Activated T-cell treated with anti-CD3 and anti-CD28 coated beads, Interleukin-2, amount 50 U/mL, for 4 hours (primary cell): ENCODE measurements around the gene CCNDBP1. TPM values are rescaled to one million over a fixed set of nuclear protein-coding genes. Genes with fewer than 3 reads are reported as not detected.

Experiments used
- ATAC-seq, 2 donors: fragments of 200-7000 bp; cut with Tn5 transposase; one replicate each; pipeline ENCODE4 v1.10.0; 2021
- DNase-seq: peaks from one replicate; pipeline ENCODE4 v3.0.0-alpha.2; 2020
- H3K27me3 Mint-ChIP-seq: one replicate; pipeline ENCODE4 v1.8.0; 2021; ENCODE audit warnings: low read depth, mixed read lengths
- H3K36me3 Mint-ChIP-seq: one replicate; pipeline ENCODE4 v1.8.0; 2022; ENCODE audit warnings: mixed read lengths; ENCODE audit not compliant: insufficient read depth
- H3K4me1 Mint-ChIP-seq: one replicate; pipeline ENCODE4 v1.8.0; 2021; ENCODE audit warnings: low read depth, mixed read lengths
- H3K4me3 Mint-ChIP-seq: one replicate; pipeline ENCODE4 v1.8.0; 2021; ENCODE audit warnings: mild to moderate bottlenecking, moderate library complexity, mixed read lengths
- H3K9me3 Mint-ChIP-seq: one replicate; pipeline ENCODE4 v1.8.0; 2021; ENCODE audit warnings: mixed read lengths
- total RNA-seq, 3 donors: library from RNA; stranded (reverse); gene quantifications; one replicate each; pipeline ENCODE4 v1.2.1, GENCODE V29; 2021

The CCNDBP1 gene
- total RNA-seq, 3 donors from 2014 or later: 34.9 to 35.9 (median 35.5) TPM

- H3K4me3 Mint-ChIP-seq: no peak overlapping the region
- peaks cover 24% of the 10 kb centered on the region for H3K27me3 Mint-ChIP-seq
- H3K36me3 Mint-ChIP-seq: no peaks in the 10 kb centered on the region
- peaks cover 4% of the 10 kb centered on the region for H3K4me1 Mint-ChIP-seq
- H3K9me3 Mint-ChIP-seq: no peaks in the 10 kb centered on the region
- DNase-seq (no peak), ATAC-seq (no peak)
These were observed 20.9 kb downstream of the CCNDBP1 start for GRCh38 chr15:43206054-43206453.

- ATAC-seq (no peak), DNase-seq (no peak)
- H3K4me3 Mint-ChIP-seq: no peak overlapping the region
- H3K36me3 Mint-ChIP-seq: no peaks in the 10 kb centered on the region
- H3K4me1 Mint-ChIP-seq: peaks cover 4% of the 10 kb centered on the region
- peaks cover 25% of the 10 kb centered on the region for H3K27me3 Mint-ChIP-seq
- H3K9me3 Mint-ChIP-seq: no peaks in the 10 kb centered on the region
These were observed 21.8 kb downstream of the CCNDBP1 start for GRCh38 chr15:43207024-43207423.

- Mint-ChIP-seq H3K4me3 (no peak overlapping the region), H3K27me3 (peaks cover 25% of the 10 kb centered on the region), H3K4me1 (peaks cover 4% of the 10 kb centered on the region), H3K9me3 (no peaks in the 10 kb centered on the region), H3K36me3 (no peaks in the 10 kb centered on the region)
- ATAC-seq: no peak
- no peak for DNase-seq
These were observed 23.1 kb downstream of the CCNDBP1 start for GRCh38 chr15:43208052-43209002.

GRCh38 chr15:43209059-43209824 is 24.0 kb downstream of the CCNDBP1 start:
- Mint-ChIP-seq H3K27me3 (peaks cover 25% of the 10 kb centered on the region), H3K36me3 (no peaks in the 10 kb centered on the region), H3K9me3 (no peaks in the 10 kb centered on the region), H3K4me1 (peaks cover 2% of the 10 kb centered on the region), H3K4me3 (no peak overlapping the region)
- DNase-seq (no peak), ATAC-seq (no peak)

- Mint-ChIP-seq H3K27me3 (peaks cover 25% of the 10 kb centered on the region), H3K9me3 (no peaks in the 10 kb centered on the region), H3K36me3 (no peaks in the 10 kb centered on the region), H3K4me3 (no peak overlapping the region), H3K4me1 (no peaks in the 10 kb centered on the region)
- no peak for ATAC-seq
- no peak for DNase-seq
These were observed 25.1 kb downstream of the CCNDBP1 start for GRCh38 chr15:43210172-43210745.

GRCh38 chr15:43210807-43211206 is 25.6 kb downstream of the CCNDBP1 start:
- Mint-ChIP-seq H3K4me1 (no peaks in the 10 kb centered on the region), H3K9me3 (no peaks in the 10 kb centered on the region), H3K27me3 (peaks cover 25% of the 10 kb centered on the region), H3K4me3 (no peak overlapping the region), H3K36me3 (no peaks in the 10 kb centered on the region)
- no peak for DNase-seq
- no peak for ATAC-seq

GRCh38 chr15:43211224-43211735 is 26.1 kb downstream of the CCNDBP1 start:
- H3K9me3 Mint-ChIP-seq: no peaks in the 10 kb centered on the region
- no peaks in the 10 kb centered on the region for H3K36me3 Mint-ChIP-seq
- H3K4me1 Mint-ChIP-seq: no peaks in the 10 kb centered on the region
- H3K27me3 Mint-ChIP-seq: peaks cover 25% of the 10 kb centered on the region
- DNase-seq (no peak), ATAC-seq (no peak)
- no peak overlapping the region for H3K4me3 Mint-ChIP-seq

GRCh38 chr15:43212299-43212698 is 27.1 kb downstream of the CCNDBP1 start:
- H3K36me3 Mint-ChIP-seq: no peaks in the 10 kb centered on the region
- H3K9me3 Mint-ChIP-seq: no peaks in the 10 kb centered on the region
- H3K4me3 Mint-ChIP-seq: no peak overlapping the region
- no peaks in the 10 kb centered on the region for H3K4me1 Mint-ChIP-seq
- DNase-seq (no peak), ATAC-seq (no peak)
- H3K27me3 Mint-ChIP-seq: peaks cover 25% of the 10 kb centered on the region

GRCh38 chr15:43212951-43213350 is 27.7 kb downstream of the CCNDBP1 start:
- Mint-ChIP-seq H3K4me1 (no peaks in the 10 kb centered on the region), H3K4me3 (no peak overlapping the region), H3K9me3 (no peaks in the 10 kb centered on the region), H3K36me3 (no peaks in the 10 kb centered on the region), H3K27me3 (peaks cover 23% of the 10 kb centered on the region)
- no peak for ATAC-seq
- DNase-seq: no peak

GRCh38 chr15:43213466-43213865 is 28.3 kb downstream of the CCNDBP1 start:
- Mint-ChIP-seq H3K27me3 (peaks cover 23% of the 10 kb centered on the region), H3K4me1 (no peaks in the 10 kb centered on the region)

GRCh38 chr15:43214169-43214568 is 29.0 kb downstream of the CCNDBP1 start:
- ATAC-seq (no peak), DNase-seq (no peak)
- Mint-ChIP-seq H3K4me3 (no peak overlapping the region), H3K4me1 (no peaks in the 10 kb centered on the region), H3K27me3 (peaks cover 16% of the 10 kb centered on the region), H3K36me3 (no peaks in the 10 kb centered on the region), H3K9me3 (no peaks in the 10 kb centered on the region)

More at GRCh38 chr15:43213466-43213865, 28.3 kb downstream of the CCNDBP1 start:
- no peak overlapping the region for H3K4me3 Mint-ChIP-seq
- ATAC-seq (no peak), DNase-seq (no peak)
- H3K9me3 Mint-ChIP-seq: no peaks in the 10 kb centered on the region
- H3K36me3 Mint-ChIP-seq: no peaks in the 10 kb centered on the region

GRCh38 chr15:43214592-43215295 is 29.5 kb downstream of the CCNDBP1 start:
- H3K27me3 Mint-ChIP-seq: peaks cover 13% of the 10 kb centered on the region
- no peaks in the 10 kb centered on the region for H3K9me3 Mint-ChIP-seq
- ATAC-seq (no peak), DNase-seq (no peak)
- H3K36me3 Mint-ChIP-seq: no peaks in the 10 kb centered on the region
- H3K4me3 Mint-ChIP-seq: no peak overlapping the region
- H3K4me1 Mint-ChIP-seq: no peaks in the 10 kb centered on the region

- peaks cover 12% of the 10 kb centered on the region for H3K27me3 Mint-ChIP-seq
- H3K4me3 Mint-ChIP-seq: no peak overlapping the region
- no peaks in the 10 kb centered on the region for H3K4me1 Mint-ChIP-seq
- H3K36me3 Mint-ChIP-seq: no peaks in the 10 kb centered on the region
- DNase-seq (no peak), ATAC-seq (no peak)
- no peaks in the 10 kb centered on the region for H3K9me3 Mint-ChIP-seq
These were observed 30.8 kb downstream of the CCNDBP1 start for GRCh38 chr15:43215961-43216360.
